NCI-H2107 (cell line): ENCODE data around the gene FIGNL1.
"Not testable (repeated sequence)": the region's sequence is repeated elsewhere in the genome, so short reads cannot be mapped to it uniquely, and the experiment has no call there.

Experiments used
- DNase-seq: peaks from one replicate; lab custom pipeline; 2025; lab: John Stamatoyannopoulos, UW

Gene FIGNL1

DNA sequence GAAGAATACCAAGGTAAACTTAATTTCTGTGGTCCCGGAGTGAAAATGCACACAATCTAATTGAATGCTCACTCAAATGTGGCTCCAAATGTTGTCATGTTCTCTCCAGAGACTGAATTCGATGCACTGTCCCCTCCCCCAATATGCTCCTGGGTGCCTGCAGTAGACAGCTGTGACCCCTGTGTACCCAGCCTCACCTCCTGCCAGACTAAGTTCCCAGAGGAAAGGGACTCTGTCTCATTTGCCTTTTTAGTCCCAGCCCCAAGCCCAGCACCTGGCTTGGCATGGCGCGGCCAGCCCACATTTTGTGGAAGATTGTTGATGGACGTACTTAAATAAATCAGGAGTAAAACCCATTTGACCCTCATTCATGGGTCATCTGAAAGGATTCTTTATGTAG lies 21.8 kb upstream of the FIGNL1 start:
- no peak for DNase-seq

DNA sequence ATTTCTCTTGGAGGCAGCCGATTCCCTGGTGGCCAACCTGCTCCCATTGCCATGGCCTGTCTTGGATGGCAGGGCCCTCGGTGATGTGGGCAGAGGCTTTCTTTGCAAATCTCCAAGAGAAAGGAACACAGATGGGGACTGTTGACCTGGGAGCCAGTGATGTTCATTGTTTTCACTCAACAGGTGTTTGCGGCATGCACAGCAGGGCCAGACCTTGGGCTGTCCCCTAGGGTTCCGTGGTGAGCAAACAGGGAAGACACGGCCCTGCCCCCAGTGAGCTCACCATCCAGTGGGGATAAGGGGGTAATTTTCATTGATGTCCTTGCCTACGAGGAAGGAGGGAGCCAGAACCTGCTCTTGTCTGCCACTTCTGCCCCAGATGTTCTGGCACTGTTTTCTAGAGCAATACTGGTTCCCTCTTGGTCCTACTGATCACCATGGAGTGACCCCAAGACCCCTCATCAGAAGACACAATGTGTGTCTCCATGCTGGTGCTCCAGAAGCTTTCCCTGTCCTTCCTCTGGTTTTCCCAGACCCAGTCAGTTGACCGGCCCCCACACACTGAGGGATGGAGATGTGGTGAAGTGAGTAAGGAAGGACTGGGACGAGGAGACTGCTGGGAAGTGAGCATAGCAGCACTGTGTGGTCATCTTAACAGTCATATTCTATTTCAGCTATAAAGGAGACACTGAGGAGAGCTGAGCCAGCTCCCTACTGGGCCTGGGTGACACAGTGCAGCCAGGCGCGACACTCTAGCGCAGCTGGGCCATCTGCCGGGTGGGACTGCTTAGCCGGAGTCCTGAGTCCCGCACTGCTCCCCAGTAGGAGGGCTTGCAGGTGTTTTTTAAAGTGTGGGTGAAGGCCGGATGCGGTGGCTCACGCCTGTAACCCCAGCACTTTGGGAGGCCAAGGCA lies 20.4 kb upstream of the FIGNL1 start:
- DNase-seq, result peak; percentile 18

DNA sequence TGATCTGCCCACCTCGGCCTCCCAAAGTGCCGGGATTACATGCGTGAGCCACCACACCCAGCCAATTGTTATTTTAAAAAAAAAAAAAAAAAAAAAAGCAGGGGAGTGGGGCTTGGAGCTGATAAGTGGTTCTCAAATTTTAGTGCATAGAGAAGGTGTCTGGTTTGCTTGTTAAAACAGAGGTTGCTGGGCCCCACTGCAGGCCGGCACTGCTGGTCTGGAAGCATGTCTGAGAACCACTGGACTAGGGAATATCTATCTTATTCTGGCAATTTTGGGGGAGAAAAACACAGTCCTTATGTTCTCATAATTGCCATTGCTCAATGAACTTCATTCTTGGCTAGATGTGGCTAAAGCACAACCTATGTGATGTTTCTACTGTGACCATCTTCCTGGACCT lies 19.0 kb upstream of the FIGNL1 start:
- DNase-seq, result no peak

DNA sequence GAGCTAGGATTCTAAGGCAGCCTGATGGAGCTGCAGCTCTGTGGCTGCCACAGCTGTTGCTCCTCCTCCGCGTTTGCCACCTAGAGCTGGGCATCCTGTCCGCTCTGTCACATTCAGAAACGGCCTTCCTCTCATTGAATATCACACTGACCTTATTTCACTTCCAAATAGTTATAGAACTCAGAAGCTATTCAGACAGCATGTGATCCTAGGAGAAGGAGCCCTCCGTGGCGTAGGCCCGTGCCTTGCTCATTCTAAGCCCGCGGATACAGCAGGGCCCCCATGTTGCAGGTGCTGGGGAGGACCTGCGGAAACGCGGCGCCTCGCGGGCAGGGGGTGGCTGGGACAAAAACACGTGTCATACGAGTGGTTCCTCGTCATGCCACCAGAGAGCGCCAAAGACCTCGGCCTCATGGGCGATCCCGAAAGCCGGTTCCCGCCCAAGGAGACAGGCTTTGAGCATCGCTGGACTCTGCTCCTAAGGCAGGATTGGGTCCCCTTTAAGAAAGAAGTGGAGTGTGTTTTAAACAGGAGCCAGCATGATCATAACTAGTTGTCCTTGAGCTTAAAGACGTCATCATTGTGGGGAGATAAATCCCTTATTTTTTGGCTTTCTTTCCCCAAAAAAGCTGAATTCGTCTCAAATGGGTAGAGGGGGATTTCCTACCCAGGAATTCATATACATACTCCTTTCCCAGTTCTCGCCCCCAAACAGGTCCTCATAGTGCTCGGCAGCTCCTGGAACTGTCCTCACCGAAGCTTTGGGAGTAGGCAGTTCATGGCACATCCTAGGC lies 17.9 kb upstream of the FIGNL1 start:
- DNase-seq, result peak; percentile 76

DNA sequence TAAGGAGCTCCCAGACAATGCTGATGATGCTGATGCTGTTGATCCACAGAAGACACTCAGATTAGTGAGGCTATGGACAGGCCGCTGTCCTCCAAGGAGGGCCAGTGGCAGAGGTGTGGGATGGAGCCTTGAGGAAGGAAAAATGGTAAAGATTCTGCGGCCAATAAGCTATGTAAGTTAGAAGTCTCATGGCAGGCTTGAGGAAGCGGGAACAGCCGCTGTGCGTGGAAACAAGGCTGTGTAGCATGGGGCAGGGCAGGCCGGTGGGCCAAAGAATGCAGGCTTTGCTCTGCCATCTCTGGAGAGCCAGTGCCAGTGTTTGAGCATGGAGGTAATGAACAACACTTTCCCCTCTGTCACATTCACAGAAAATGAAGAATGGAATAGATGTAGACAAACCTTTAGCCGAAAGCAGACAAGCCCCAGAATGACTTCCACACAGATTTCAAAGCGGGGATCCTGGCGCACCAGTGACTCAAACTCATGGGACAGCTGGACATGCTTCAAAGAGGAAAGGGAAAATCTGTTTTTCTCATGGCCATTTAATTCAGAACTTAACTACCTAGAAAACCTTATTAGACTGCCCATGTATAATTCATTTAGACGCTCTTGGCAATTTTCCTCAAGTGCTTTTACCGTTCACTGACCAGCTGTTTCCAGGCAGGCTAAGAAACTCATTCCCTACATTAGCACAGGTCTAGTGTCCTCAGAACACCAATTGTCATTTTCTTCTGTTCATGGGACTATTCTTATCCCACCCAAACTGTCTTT lies 16.9 kb upstream of the FIGNL1 start:
- no peak for DNase-seq

DNA sequence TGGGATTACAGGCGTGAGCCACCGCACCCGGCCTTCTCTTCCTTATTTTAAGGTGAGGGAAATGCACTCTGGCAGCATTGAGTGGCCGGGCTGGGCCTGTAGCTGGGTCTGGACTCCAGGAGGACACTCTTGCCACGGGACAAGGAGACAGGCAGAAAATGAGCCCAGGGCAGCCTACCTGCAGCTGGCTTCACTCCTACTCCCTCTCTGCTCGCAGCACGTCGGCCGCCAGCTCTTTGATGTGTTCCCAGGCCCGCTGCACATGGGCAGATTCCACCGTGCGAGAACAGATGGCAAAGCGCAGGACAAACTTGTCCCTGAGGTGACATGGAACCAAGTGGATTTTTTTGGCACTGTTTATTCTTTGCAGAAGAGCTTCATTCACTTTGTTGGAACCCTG lies 12.9 kb upstream of the FIGNL1 start:
- no peak for DNase-seq

DNA sequence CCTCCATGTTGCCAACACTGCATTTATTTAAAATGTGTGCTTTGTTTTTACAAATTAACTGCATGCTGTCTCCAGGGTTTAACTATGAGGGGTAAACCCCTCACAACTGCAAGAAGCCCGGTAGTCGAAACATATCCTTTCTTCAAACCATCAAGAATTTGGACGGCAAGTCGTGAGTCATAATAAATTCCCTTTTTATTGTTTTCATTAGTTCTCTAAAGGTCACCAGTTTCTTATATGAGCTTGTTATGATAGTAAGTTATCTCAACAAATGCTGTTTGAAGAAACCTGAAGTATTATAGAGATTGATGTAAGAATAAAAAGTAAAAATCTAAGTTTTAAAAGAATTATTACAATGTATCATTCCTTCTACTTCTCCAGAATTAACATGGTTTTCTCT lies 12.2 kb upstream of the FIGNL1 start:
- DNase-seq, result no peak

DNA sequence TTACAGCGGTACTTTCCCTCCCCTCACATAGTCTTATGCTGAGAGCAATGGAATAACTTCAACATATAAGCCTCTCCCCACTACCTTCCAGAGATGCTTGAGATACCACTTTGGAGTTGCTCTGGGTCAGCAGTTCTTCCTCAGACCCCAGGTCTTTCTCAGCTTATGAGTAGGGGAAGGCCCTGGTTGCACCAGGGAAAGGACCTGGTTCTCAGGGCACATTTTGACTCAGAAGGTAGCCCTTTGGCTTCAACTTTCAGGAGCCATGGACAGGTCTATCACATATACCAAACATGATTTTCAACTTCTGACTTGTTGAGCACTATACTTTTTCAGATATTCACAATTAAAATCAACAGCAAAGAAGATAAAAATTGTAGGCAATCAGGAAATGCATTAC lies 11.5 kb upstream of the FIGNL1 start:
- no peak for DNase-seq

DNA sequence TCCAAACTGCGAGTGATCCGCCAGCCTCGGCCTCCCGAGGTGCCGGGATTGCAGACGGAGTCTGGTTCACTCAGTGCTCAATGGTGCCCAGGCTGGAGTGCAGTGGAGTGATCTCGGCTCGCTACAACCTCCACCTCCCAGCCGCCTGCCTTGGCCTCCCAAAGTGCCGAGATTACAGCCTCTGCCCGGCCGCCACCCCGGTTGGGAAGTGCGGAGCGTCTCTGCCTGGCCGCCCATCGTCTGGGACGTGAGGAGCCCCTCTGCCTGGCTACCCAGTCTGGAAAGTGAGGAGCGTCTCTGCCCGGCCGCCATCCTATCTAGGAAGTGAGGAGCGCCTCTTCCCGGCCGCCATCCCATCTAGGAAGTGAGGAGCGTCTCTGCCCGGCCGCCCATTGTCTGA lies 9.0 kb upstream of the FIGNL1 start:
- not testable (repeated sequence) for DNase-seq

DNA sequence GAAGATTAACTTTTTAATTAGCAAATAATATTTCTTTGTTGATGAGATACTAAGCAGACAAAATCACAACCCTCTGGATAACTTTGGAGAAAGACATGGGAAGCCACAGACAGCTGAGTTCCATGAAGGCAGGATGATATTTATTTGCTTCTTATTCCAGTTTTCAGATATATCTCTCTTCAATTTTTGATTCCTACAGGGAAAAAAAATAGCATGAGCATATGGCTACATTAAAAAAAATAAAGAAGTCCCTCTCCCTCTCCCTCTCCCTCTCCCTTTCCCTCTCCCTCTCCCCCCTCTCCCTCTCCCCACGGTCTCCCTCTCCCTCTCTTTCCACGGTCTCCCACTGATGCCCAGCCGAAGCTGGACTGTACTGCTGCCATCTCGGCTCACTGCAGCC lies 8.5 kb upstream of the FIGNL1 start:
- not testable (repeated sequence) for DNase-seq

DNA sequence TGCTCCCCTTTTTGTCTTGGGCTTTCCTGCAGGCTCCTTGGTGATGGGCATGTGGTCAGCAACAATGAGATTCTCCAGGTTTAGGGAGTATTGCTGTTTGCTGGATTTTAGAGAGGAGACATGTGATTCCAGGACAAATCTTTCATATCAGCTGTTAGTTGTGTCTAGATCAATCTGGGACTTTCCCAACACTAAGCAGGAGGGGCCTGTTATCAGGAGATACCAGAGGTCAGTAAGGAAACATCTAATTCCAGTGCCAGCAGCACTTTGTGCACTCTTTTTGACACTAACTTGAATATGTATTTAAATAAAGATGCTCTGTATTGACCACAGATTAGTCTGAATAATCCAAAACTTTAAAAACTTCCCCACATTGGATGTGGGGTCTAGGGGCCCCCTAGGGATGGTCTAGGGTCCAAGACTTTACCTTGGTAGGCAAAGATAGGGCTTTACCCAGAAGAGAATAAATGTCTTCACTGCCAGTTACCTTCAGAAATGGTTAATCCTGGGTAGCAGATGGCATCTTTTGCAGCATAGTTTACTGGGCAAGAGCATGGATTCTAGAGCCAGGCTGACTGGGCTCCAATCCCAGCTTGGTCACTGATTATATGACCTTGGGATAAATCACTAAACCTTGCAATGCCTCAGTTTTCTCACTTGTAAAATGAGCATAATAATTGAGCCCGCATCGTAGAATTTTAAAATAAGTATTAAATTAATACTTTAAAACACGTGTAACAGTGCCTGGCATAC lies 6.4 kb upstream of the FIGNL1 start:
- DNase-seq, result no peak

DNA sequence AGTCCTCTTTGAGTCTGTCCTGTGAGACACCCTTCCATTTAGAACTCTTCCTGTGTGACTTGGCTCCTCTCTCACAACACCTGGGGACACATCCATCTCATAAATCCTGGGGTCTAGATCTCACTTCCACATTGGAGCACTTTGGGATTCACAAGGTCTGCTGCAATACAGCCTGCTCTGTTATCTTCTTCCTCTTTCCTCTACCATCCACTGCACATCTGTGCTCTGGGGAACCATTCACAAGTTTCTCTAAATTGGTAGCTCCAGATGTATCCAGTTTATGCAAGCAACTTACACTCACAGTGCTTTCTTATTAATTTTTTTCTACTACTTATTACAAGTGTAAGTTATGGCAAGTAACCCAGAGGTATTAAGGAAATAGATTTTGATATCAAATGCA lies 5.5 kb upstream of the FIGNL1 start:
- DNase-seq, result no peak

DNA sequence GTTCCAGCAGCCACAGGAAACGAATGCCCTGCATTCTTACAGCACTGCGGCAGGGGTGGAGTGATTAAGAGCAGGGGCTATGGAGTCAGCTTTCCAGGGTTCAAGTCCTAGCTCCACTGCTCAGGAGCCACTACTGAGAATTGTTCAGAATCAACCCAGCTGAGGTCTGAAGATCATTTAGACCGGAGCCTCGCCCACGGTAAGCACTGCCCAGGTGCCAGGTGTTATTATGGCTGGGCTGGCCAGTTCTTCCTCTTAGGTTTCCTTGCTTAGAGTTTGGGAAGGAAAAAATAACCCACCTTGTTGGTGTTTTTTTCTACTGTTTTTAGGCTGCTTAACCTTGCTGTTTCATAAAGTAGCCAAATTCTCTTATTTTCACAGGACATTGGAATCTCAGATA lies 4.8 kb upstream of the FIGNL1 start:
- DNase-seq, result no peak

DNA sequence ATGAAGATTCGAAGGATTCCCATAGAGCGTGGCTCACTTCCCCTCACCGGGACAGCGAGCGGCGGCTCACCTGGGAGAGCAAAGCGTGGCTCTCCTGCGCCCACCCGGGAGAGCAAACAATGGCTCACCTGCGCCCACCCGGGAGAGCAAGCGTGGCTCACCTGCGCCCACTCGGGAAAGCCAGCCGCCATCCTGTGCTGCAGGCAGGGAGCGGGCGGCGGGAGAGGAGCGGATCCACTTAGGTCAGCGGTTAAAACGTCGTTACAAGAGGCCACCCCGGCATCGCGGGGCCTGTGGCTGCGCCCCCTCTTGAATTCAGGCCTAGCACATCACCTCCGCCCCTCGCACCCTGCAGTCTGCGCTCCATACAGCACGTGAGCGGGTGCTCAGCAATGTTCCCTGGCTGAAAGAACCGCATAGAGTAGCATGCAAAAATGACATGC lies 461 bp upstream of the FIGNL1 start:
- no peak for DNase-seq

DNA sequence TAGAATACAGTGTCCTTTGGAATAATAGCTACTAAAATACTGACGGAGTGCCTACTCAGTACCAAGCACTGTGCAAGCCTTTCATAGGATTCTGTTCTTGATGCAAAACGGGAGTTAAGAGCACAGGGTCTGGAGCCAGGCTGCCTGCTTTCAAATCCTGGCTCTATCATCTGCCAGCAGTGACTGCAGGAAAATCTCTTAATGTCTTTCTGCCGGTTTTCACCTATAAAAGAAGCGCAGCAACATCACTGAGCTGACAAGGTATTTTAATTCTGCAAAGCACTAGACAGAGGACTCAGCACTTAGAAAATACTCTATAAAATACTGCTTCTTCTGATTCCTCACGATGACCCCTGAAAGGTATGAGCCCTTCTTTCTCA lies 659 bp downstream of the FIGNL1 start:
- no peak for DNase-seq

DNA sequence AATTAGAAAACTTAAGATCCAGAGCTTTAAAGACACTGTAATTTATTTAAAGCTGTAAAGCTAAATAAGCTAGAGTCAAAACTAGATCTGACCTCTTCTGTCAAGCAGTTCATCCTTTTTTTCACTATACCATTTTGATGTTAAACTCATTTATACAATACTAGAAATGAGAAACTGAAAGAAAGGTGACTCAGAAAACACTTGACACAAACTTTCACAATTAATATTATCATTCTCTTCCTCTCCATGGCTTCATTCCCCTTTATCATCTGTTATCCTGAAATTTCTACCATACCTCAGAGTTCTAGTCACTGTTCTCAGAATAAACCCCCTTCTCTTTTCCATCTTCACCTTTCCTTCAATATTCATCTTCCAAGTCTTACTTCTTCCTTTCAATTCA lies 1.3 kb downstream of the FIGNL1 start:
- no peak for DNase-seq

DNA sequence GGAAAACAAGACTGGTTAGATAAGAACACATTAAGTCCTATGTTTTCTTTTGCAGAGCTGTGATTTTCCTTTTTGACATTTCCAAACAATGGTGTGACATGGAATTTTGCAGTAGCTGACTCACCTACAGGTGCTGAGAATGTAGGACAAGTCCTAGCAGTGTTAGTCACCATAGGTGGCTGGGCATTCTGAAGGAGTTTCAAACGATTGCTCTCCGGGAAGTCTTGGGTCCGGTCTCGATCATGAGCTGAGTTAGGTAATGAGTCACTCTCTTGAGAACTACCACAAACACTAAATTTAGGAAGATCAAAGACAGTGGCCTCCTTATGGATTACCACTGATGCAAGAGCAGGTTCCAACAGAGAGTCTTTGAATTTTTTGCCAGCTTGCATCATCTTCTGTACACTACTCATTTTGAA lies 3.6 kb downstream of the FIGNL1 start:
- DNase-seq, result no peak

DNA sequence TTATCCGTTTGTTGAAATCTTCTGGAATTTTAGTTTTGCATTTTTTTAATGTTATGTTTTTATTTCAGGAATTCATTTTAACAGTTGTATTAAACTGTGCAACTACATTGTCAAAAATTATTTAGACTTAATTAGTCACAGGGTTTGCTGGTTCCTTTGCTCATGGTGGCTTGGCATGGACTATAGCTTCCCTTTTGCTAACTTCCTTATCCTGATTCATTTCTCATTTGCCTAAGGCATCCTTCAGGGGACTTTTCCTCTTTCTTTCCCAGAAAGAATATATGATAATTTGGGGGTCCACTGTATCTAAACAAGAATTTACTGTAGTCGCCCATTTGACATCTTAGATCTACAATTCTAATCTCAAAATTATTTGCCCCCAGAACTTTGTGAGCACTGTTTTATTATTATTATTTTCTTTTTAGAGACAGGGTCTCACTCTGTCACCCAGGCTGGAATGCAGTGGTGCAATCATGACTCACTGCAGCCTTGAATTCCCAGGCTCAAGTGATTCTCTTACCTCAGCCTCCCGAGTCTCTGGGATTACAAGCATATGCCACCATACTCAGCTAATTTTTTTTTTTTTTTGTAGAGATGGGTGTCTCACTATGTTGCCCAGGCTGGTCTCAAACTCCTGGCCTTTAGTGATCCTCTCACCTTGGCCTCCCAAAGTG lies 13.9 kb downstream of the FIGNL1 start:
- no peak for DNase-seq

DNA sequence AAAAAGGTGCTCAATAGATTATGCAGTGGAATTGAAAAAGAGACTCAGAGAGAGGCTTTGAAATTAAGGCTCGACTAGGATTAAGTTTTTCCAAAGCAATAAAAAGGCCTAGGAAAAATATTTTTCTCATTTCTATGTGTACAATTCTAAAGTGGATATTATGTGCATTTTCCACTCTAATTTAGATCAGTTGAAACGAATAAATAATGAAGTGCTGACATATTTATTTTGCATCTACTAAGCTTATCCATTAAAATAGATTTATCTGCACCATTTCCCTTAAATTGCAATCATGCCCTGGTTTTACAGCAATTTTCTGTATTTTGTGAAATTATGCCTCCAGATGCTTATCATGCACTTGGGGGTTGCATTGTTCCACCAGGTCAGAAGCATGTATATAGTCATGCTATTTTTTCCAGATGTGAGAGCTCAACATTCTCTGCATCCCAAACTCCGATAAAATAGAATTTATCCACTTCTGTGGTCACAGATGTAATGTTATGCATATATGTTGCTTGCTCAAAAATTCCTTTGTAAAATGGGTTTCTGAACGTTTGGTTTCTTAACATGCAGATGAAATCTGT lies 18.3 kb downstream of the FIGNL1 start:
- no peak for DNase-seq

DNA sequence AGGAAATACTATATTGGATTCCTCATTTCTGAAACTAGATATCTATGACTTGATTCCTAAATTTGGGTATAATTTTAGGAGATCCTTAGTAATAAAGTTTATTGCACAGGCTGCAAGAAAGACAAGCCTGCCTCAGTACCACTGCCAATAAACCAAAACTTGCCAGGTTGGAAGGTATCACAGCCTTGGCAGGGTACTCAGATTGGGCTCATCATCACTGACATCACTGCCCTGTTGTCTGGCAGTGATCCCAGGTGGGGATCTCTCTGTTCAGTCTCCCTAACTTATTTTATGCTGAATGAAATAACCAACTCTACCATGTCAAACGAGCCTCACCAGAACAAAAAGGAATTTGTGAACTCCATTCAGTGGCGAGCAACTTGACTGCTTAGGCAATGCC lies 18.8 kb downstream of the FIGNL1 start:
- DNase-seq, result no peak

DNA sequence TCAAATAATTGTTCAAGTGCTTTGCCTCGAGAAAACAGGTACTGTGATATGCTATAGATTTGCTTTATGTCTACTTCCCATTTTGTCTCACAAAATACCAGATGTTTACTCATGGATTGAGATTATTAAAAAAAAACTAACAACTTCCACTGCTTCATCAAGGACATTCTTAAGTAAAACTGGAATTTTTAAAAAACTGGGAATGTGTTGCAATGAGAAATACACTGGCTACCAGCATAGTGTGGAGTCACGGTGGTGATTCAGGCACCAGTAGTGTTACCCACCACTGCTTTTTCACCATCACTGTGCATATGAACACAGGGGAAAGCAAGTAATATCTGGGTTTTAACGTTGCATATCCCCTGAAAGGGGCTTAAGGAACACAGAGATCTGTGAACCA lies 21.2 kb downstream of the FIGNL1 start:
- no peak for DNase-seq
